Epithelial cell of umbilical artery (primary cell): Measurements from ENCODE around the gene OXT. TPM values are rescaled to one million over a fixed set of nuclear protein-coding genes. Genes with fewer than 3 reads are reported as not detected.

ENCODE experiments used
- total RNA-seq: library from RNA; depleted of rRNA; stranded (reverse); fragments of >200 nt; gene quantifications from 2 replicates; pipeline ENCODE4 v1.2.3, GENCODE V29; 2014

Gene OXT
- total RNA-seq: not detected in 2 replicates

DNA sequence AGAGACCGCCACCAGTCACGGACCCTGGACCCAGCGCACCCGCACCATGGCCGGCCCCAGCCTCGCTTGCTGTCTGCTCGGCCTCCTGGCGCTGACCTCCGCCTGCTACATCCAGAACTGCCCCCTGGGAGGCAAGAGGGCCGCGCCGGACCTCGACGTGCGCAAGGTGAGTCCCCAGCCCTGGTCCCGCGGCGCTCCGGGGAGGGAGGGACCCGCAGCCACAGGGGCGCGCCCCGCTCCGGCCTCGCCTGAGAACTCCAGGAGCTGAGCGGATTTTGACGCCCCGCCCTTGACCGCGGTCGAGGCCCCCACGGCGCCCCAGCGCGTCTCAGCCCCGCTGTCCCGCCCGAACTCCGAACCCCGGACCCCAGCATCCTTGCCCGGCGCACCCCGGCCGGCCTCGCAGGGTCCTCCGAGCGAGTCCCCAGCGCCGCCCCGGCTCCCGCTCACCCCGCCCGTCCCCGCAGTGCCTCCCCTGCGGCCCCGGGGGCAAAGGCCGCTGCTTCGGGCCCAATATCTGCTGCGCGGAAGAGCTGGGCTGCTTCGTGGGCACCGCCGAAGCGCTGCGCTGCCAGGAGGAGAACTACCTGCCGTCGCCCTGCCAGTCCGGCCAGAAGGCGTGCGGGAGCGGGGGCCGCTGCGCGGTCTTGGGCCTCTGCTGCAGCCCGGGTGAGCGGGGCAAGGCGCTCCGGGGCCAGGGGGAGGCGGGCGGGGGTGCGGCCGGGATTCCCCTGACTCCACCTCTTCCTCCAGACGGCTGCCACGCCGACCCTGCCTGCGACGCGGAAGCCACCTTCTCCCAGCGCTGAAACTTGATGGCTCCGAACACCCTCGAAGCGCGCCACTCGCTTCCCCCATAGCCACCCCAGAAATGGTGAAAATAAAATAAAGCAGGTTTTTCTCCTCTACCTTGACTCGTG lies at the start of gene OXT:
Gene OXT, plus strand, starts transcription at position 11 of the 920 bp plus-strand sequence. Its CDS starts 36 bp downstream, at position 47.

DNA sequence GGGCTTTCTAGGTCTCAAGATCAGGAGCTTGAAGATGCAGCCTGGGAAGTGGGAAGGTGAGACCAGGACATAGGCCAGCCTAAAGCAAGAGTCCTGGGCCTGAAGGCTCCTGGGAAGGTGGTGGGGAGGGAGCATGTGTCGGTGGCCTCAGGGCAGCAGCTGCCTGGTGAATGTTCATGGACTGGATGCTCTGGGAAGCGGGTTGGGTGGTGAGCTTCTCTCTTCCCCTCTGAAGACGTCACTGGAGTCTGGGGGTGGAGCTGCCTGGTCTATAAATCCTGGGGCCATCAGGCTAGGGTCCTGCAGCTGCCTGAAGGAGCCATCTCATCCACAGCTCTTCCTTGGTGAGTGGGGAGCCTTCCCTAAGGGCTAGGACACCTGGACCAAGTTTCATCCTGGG lies 28.1 kb upstream of the OXT start, which contains the start of gene GNRH2:
Gene GNRH2, plus strand, starts transcription at position 301 of the 400 bp plus-strand sequence. CDS start 793 bp downstream, outside the sequence.

DNA sequence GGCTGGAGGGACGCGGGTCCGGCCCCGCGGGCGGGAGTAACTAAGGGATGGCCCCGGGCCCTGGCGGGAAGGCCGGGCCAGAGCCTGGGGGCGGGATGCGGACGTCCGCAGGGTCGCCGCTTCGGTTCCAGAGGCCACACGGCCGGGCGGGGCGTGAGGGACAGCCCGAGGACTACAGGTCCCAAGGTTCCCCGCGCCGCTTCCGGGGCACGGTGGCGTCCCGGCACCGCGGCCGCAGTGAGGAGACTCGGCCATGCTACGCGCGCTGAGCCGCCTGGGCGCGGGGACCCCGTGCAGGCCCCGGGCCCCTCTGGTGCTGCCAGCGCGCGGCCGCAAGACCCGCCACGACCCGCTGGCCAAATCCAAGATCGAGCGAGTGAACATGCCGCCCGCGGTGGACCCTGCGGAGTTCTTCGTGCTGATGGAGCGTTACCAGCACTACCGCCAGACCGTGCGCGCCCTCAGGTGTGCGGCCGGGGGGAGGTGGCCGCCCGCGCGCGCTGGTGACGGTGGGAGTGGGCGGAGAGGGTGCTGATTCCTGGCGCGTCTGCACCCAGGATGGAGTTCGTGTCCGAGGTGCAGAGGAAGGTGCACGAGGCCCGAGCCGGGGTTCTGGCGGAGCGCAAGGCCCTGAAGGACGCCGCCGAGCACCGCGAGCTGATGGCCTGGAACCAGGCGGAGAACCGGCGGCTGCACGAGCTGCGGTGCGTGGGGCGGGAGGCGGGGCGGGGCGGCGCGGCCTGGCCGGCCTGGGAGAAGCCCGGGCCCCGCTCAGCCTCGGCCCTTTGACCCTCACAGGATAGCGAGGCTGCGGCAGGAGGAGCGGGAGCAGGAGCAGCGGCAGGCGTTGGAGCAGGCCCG lies 25.4 kb upstream of the OXT start, which contains the start of gene MRPS26:
Gene MRPS26, plus strand, starts transcription at position 237 of the 861 bp plus-strand sequence. Its CDS starts 17 bp downstream, at position 254.

GRCh38 chr20:3084283-3084985 lies 13.0 kb downstream of the OXT start, which contains the start of gene AVP:
Gene AVP (minus strand): TSS chr20:3084724. CDS start chr20:3084674, 50 bp downstream.

Other genes with a start within 250 kb of the OXT start
- 18.5 and 19.6 TPM in 2 replicates for gene PCED1A, start 231.0 kb upstream of the OXT start, total RNA-seq
- 46.1 and 53.3 TPM in 2 replicates for gene VPS16, start 230.9 kb upstream of the OXT start, total RNA-seq
- gene PTPRA, start 198.1 kb upstream of the OXT start, total RNA-seq: 20.8 and 30.1 TPM in 2 replicates
- gene GNRH2, start 28.0 kb upstream of the OXT start, total RNA-seq: 0.30 TPM in 1 of 2 replicates, not detected in the other
- gene MRPS26, start 25.6 kb upstream of the OXT start, total RNA-seq: 65.5 and 75.4 TPM in 2 replicates
- gene AVP, start 13.1 kb downstream of the OXT start, total RNA-seq: not detected in 2 replicates
- gene FASTKD5, start 88.2 kb downstream of the OXT start, total RNA-seq: 16.2 and 18.5 TPM in 2 replicates
- gene UBOX5, start 88.2 kb downstream of the OXT start, total RNA-seq: 2.1 and 2.9 TPM in 2 replicates
- 1.4 and 2.3 TPM in 2 replicates for gene LZTS3, start 101.9 kb downstream of the OXT start, total RNA-seq
- 26.3 and 50.0 TPM in 2 replicates for gene DDRGK1, start 133.1 kb downstream of the OXT start, total RNA-seq
- 37.2 and 53.3 TPM in 2 replicates for gene ITPA, start 137.9 kb downstream of the OXT start, total RNA-seq
- gene SLC4A11, start 167.6 kb downstream of the OXT start, total RNA-seq: 1.9 and 2.0 TPM in 2 replicates